H1 (cell line): ENCODE measurements around the gene MFAP5. TPM values are rescaled to one million over a fixed set of nuclear protein-coding genes. Genes with fewer than 3 reads are reported as not detected.

Experiments
- CTCF ChIA-PET: fragments of 300-600 bp; sonication (Branson Sonifier 250); formaldehyde crosslinking; loops from one replicate; lab custom pipeline; 2021; ENCODE audit not compliant: partially characterized antibody; lab: Charles Lee
- POLR2A ChIA-PET: fragments of 300-600 bp; sonication (Branson Sonifier 250); formaldehyde crosslinking; loops from one replicate; lab custom pipeline; 2021; ENCODE audit warnings: inconsistent platforms; ENCODE audit not compliant: partially characterized antibody; lab: Charles Lee
- DNase-seq, 2 experiments: peaks; one replicate each; pipeline versions ENCODE4 v3.0.0 to v3.0.0-alpha.2; 2010 to 2022; ENCODE audit warnings: low spot score in 2 of 2, low read depth in 1 of 2, mixed read lengths in 1 of 2
- FAIRE-seq: peaks from 2 replicates; lab custom pipeline; 2011; peaks lifted over from hg19 to GRCh38; lab: Jason Lieb, UNC
- H2AFZ ChIP-seq: 2 replicates; pipeline ENCODE4 v1.8.1; 2012; ENCODE audit warnings: low read length, inconsistent platforms
- H2AK5ac ChIP-seq: 2 replicates; pipeline ENCODE4 v1.6.1; 2013; ENCODE audit warnings: low read depth, low read length
- H2BK120ac ChIP-seq: replicated peaks from 2 replicates; pipeline ENCODE3; 2013; ENCODE audit warnings: low read depth, low read length, inconsistent platforms
- H2BK12ac ChIP-seq: 2 replicates; pipeline ENCODE4 v1.6.1; 2013; ENCODE audit warnings: low read depth, low read length
- H2BK15ac ChIP-seq: 2 replicates; pipeline ENCODE4 v1.6.1; 2013; ENCODE audit warnings: low read length
- H2BK20ac ChIP-seq: 2 replicates; pipeline ENCODE4 v1.6.1; 2013; ENCODE audit warnings: low read length
- H2BK5ac ChIP-seq: 2 replicates; pipeline ENCODE4 v1.6.1; 2013; ENCODE audit warnings: low read depth, low read length
- H3K14ac ChIP-seq: 2 replicates; pipeline ENCODE4 v1.6.1; 2013; ENCODE audit warnings: inconsistent platforms; ENCODE audit not compliant: insufficient read length
- H3K18ac ChIP-seq: 2 replicates; pipeline ENCODE4 v1.6.1; 2013; ENCODE audit warnings: low read length; ENCODE audit errors: extremely low read depth
- H3K23ac ChIP-seq: 2 replicates; pipeline ENCODE4 v1.6.1; 2013; ENCODE audit warnings: inconsistent platforms; ENCODE audit not compliant: insufficient read length
- H3K23me2 ChIP-seq: 2 replicates; pipeline ENCODE4 v1.6.1; 2013; ENCODE audit warnings: low read depth, low read length
- H3K27ac ChIP-seq: 2 replicates; pipeline ENCODE4 v1.6.1; 2011; ENCODE audit warnings: low read depth, low read length, inconsistent platforms
- H3K27me3 ChIP-seq, 4 experiments: replicated peaks in 1 of 4; 1 replicate in 1 of 4; 2 replicates in 3 of 4; pipeline versions ENCODE4 v1.6.1 to v1.8.1; 2011 to 2013; ENCODE audit warnings: low read length in 3 of 4, mild to moderate bottlenecking in 3 of 4, inconsistent platforms in 2 of 4, mixed read lengths in 2 of 4, moderate library complexity in 1 of 4; ENCODE audit not compliant: control insufficient read depth in 3 of 4, insufficient read depth in 3 of 4; ENCODE audit errors: extremely low read depth in 1 of 4
- H3K36me3 ChIP-seq, 4 experiments: 2 replicates each; pipeline versions ENCODE4 v1.6.1 to v1.8.1; 2011 to 2013; ENCODE audit warnings: mild to moderate bottlenecking in 4 of 4, low read length in 3 of 4, moderate library complexity in 2 of 4, control low read depth in 1 of 4, inconsistent platforms in 1 of 4; ENCODE audit not compliant: insufficient read depth in 4 of 4, control insufficient read depth in 2 of 4
- H3K4ac ChIP-seq: replicated peaks from 2 replicates; pipeline ENCODE3; 2013; ENCODE audit warnings: low read length, low read depth, mixed read lengths, inconsistent platforms; ENCODE audit not compliant: insufficient read length
- H3K4me1 ChIP-seq, 4 experiments: replicated peaks in 1 of 4; 1 replicate in 1 of 4; 2 replicates in 3 of 4; pipeline versions ENCODE4 v1.6.1 to v1.8.1; 2011 to 2013; ENCODE audit warnings: low read length in 3 of 4, inconsistent platforms in 2 of 4, mixed read lengths in 1 of 4; ENCODE audit not compliant: insufficient read depth in 4 of 4, control insufficient read depth in 3 of 4
- H3K4me2 ChIP-seq, 2 experiments: 2 replicates each; pipeline versions ENCODE4 v1.6.1 to v1.8.1; 2011 to 2013; ENCODE audit warnings: low read depth in 2 of 2, low read length in 2 of 2, control low read depth in 1 of 2, inconsistent platforms in 1 of 2, mild to moderate bottlenecking in 1 of 2; ENCODE audit not compliant: insufficient read depth in 1 of 2
- H3K4me3 ChIP-seq, 4 experiments: fragments of 200-600, 300-600 bp in 1 of 4; sonication (generic), shearing (Covaris generic), sonication (Bioruptor Twin) in 1 of 4; 2 replicates each; pipeline versions ENCODE4 v1.5.1 to v1.8.1; 2011 to 2016; ENCODE audit warnings: low read length in 4 of 4, low read depth in 3 of 4, control low read depth in 2 of 4, inconsistent platforms in 2 of 4, mild to moderate bottlenecking in 2 of 4, mixed read lengths in 1 of 4, moderate library complexity in 1 of 4; ENCODE audit not compliant: insufficient read depth in 2 of 4; ENCODE audit errors: extremely low read depth in 1 of 4
- H3K56ac ChIP-seq: replicated peaks from 2 replicates; pipeline ENCODE3; 2013; ENCODE audit warnings: low read depth, mild to moderate bottlenecking, mixed read lengths, low read length, inconsistent platforms; ENCODE audit not compliant: insufficient read length
- H3K79me1 ChIP-seq: 2 replicates; pipeline ENCODE4 v1.6.1; 2013; ENCODE audit warnings: low read depth, low read length, control low read depth
- H3K79me2 ChIP-seq, 2 experiments: 2 replicates each; pipeline versions ENCODE4 v1.6.1 to v1.8.1; 2012 to 2013; ENCODE audit warnings: low read length in 2 of 2, mild to moderate bottlenecking in 2 of 2, inconsistent platforms in 1 of 2; ENCODE audit not compliant: insufficient read depth in 2 of 2, control insufficient read depth in 1 of 2
- H3K9ac ChIP-seq, 4 experiments: replicated peaks in 1 of 4; 1 replicate in 1 of 4; 2 replicates in 3 of 4; pipeline versions ENCODE4 v1.6.1 to v1.8.1; 2011 to 2013; ENCODE audit warnings: low read depth in 3 of 4, low read length in 3 of 4, control low read depth in 2 of 4, mild to moderate bottlenecking in 2 of 4, moderate library complexity in 2 of 4, inconsistent platforms in 1 of 4; ENCODE audit errors: extremely low read depth in 1 of 4
- H3K9me3 ChIP-seq, 2 experiments: 2 replicates each; pipeline versions ENCODE4 v1.6.1 to v1.8.1; 2012 to 2013; ENCODE audit warnings: mild to moderate bottlenecking in 2 of 2, moderate library complexity in 2 of 2, control low read depth in 1 of 2, inconsistent platforms in 1 of 2, low read depth in 1 of 2, low read length in 1 of 2, mixed read lengths in 1 of 2; ENCODE audit not compliant: insufficient read depth in 2 of 2
- H4K20me1 ChIP-seq, 2 experiments: replicated peaks in 1 of 2; 2 replicates each; pipeline versions ENCODE3 to v1.8.1; 2011 to 2013; ENCODE audit warnings: inconsistent platforms in 2 of 2, low read length in 2 of 2, mild to moderate bottlenecking in 1 of 2; ENCODE audit not compliant: insufficient read depth in 2 of 2, control insufficient read depth in 1 of 2
- H4K5ac ChIP-seq: 2 replicates; pipeline ENCODE4 v1.6.1; 2013; ENCODE audit warnings: low read length, low read depth, mixed read lengths, inconsistent platforms; ENCODE audit not compliant: insufficient read length
- H4K8ac ChIP-seq: 2 replicates; pipeline ENCODE4 v1.8.0; 2013; ENCODE audit warnings: mild to moderate bottlenecking, moderate library complexity, low read length, inconsistent platforms; ENCODE audit not compliant: insufficient read depth; ENCODE audit errors: extremely low read depth
- H4K91ac ChIP-seq: replicated peaks from 2 replicates; pipeline ENCODE3; 2013; ENCODE audit warnings: low read length, mixed read lengths, inconsistent platforms; ENCODE audit not compliant: insufficient read length
- CHD2 ChIP-seq: IDR thresholded peaks from 2 replicates; pipeline ENCODE4 v1.6.1; 2012; ENCODE audit warnings: low read length, improper control_type of control experiment
- MAFK ChIP-seq: IDR thresholded peaks from 2 replicates; pipeline ENCODE4 v1.6.1; 2012; ENCODE audit warnings: low read depth, mild to moderate bottlenecking, improper control_type of control experiment, low read length
- WGBS, 2 experiments: shearing (Covaris generic) in 1 of 2; methylation state at CpG; one replicate each; pipeline versions ENCODE4 v1.1.6 to v1.1.7; 2013 to 2015; ENCODE audit warnings: low lambda C conversion rate in 2 of 2, mixed read lengths in 2 of 2, inconsistent platforms in 1 of 2, low coverage in 1 of 2, missing lambda C conversion rate in 1 of 2; ENCODE audit not compliant: insufficient replicate concordance in 2 of 2, insufficient coverage in 1 of 2, insufficient read length in 1 of 2; ENCODE audit errors: extremely low coverage in 1 of 2, missing lambda C conversion rate in 1 of 2; 5-methylcytosine and 5-hydroxymethylcytosine counted together
- polyA plus RNA-seq, 7 experiments: library from polyadenylated mRNA; depleted of rRNA in 3 of 7; stranded (reverse) in 5 of 7; unstranded in 2 of 7; fragments of >200 nt in 5 of 7; fragments of 200-250 nt in 2 of 7; gene quantifications; 1 replicate in 5 of 7; 2 replicates in 1 of 7; 4 replicates in 1 of 7; pipeline versions ENCODE4 v1.2.1 to v1.2.3, GENCODE V29; 2011 to 2013; ENCODE audit warnings: missing spikeins in 2 of 7, mixed read lengths in 2 of 7
- total RNA-seq: library from RNA; stranded (reverse); fragmentation: NEBNext Ultra II Directional; extraction: Animal tissue kit (Norgen Biotek cat#: 25700); gene quantifications from 2 replicates; pipeline ENCODE4 v1.2.1, GENCODE V29; 2021

MFAP5 gene
- total and polyA plus RNA-seq, 2 of the 8 experiments (the other 6 are each of a cell fraction or from before 2014, with no cell fraction given), result 0.60 to 0.86 TPM

- FAIRE-seq, result no peak
Observed at GRCh38 chr12:8636581-8636980, 26.0 kb downstream of the MFAP5 start.

More at GRCh38 chr12:8636581-8636980, 26.0 kb downstream of the MFAP5 start:
- Histone ChIP-seq H3K9ac (no peak overlapping the region; a peak in 2 of 7 replicates), H2BK5ac (peak overlapping the region; percentile 69; the same call in 1 of the 2 replicates), H4K20me1 (no peaks in the 10 kb centered on the region), H3K18ac (peak overlapping the region; percentile 36; the same call in 1 of the 2 replicates), H4K91ac (peak overlapping the region; percentile 69), H3K27me3 (no peaks in the 10 kb centered on the region; a peak in 2 of 7 replicates), H3K4me2 (peak overlapping the region in 1 of 2 experiments; percentile 47; a peak in 3 of 4 replicates), H2BK12ac (peak overlapping the region; percentile 11), H3K23me2 (no peaks in the 10 kb centered on the region), H2AK5ac (peak overlapping the region; percentile 58; the same call in 1 of the 2 replicates), H3K79me2 (no peaks in the 10 kb centered on the region), H2BK15ac (0 out of 2 replicates have a peak overlapping the region, but pooled peaks have one; percentile 24), H3K4me3 (no peak overlapping the region), H3K23ac (no peak overlapping the region), H3K4ac (no peak overlapping the region), H3K4me1 (peaks cover 2 to 18% (median 9%) of the 10 kb centered on the region in 4 experiments; a peak in 4 of 7 replicates), H3K27ac (no peak overlapping the region; the same call in 1 of the 2 replicates), H3K36me3 (no peaks in the 10 kb centered on the region), H3K56ac (no peak overlapping the region), H2BK120ac (peak overlapping the region; percentile 16), H4K5ac (no peak overlapping the region), H2BK20ac (peak overlapping the region; percentile 7; the same call in 1 of the 2 replicates), H3K79me1 (no peaks in the 10 kb centered on the region), H3K9me3 (no peaks in the 10 kb centered on the region), H4K8ac (no peak overlapping the region), H2AFZ (no peak overlapping the region), H3K14ac (no peak overlapping the region)
- ChIA-PET CTCF (interaction anchor here (0.7 to 0.9 kb wide), 3 partner anchors 12 to 254 kb away, joined by 3 read pairs; no protein-coding TSS in a partner anchor), POLR2A (interaction anchor here (1.2 kb wide), 1 partner anchor 160 kb away, joined by 3 read pairs; no protein-coding TSS in a partner anchor)
- DNase-seq, result no peak
- WGBS, 2 experiments, result 79% methylated on average over 5 of the region's 5 CpGs; no CpG with 5 or more reads in 1 of the 2 experiments
- no peak for TF ChIP-seq CHD2
- peak; percentile 30; the same call in 1 of the 2 replicates for TF ChIP-seq MAFK
- TF ChIP-seq, all 59 proteins: peak for 1
